Measurements from ENCODE around the gene S1PR4.
A peak's percentile ranks its signal among the peaks of the same experiment; 100 is the strongest.
"Not testable (repeated sequence)": the region's sequence is repeated elsewhere in the genome, so short reads cannot be mapped to it uniquely, and the experiment has no call there.

Gene S1PR4

GRCh38 chr19:3183721-3184641 is 5.4 kb downstream of the S1PR4 start:
- no peak for FAIRE-seq

DNA sequence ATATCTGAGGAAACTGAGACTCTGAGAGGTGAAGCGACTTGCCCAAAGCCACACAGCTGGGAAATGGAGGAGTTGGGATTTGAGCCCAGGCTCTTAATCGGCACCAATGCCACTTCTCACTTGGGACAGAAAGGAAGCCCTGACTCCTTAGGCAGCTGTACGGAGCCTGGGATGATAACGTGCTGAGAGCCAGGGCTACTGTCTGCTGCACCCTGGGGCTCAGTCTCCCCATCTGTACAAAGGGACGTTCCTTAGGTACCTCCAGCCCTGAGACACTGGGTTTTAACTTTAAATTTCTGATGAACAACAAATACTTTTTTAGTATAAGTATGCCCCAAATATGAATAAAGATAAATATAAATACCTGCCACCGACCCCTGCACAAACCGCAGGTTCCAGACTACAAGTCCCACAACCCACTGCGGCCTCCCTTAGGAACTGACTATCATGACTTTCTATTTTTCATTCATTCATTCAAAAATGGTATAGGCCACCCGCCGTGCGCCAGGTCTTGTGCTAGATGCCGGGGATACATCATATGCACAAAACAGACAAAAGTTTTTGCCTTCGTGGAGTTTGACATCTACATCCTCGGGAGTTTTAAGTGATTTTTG is 6.4 kb downstream of the S1PR4 start:
- FAIRE-seq = peak; percentile 49

GRCh38 chr19:3185461-3186159 is 7.0 kb downstream of the S1PR4 start, which contains the start of gene NCLN:
TSS of gene NCLN (plus strand) at chr19:3185930. CDS start at chr19:3186031, 101 bp downstream.
- FAIRE-seq = peak; percentile 90

DNA sequence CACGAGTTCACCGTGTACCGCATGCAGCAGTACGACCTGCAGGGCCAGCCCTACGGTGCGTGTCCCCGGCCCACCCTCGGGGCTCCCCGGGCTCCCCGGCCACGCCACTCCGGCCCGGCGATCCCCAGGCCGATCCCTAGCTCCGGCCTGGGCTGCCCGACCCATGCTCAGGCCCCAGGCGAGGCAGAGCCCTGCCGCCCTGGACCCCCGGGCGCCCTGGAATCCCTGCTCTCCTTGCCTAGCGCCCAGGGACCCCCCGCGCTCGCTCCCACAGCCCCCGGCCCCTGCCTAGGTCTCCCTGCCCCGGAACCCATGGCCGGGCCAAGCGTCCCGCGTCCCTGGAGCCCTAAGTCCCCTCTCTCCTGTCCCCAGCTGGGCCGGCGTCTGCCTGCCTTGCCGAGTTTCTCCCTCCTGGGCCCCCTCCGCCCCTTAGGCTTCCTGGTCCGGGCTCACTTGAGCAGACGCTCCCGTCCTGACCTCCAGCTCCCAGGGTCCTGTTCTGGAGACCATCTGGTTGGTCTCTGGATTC is 7.7 kb downstream of the S1PR4 start:
- no peak for FAIRE-seq

GRCh38 chr19:3186891-3187661 is 8.5 kb downstream of the S1PR4 start:
- no peak for FAIRE-seq

DNA sequence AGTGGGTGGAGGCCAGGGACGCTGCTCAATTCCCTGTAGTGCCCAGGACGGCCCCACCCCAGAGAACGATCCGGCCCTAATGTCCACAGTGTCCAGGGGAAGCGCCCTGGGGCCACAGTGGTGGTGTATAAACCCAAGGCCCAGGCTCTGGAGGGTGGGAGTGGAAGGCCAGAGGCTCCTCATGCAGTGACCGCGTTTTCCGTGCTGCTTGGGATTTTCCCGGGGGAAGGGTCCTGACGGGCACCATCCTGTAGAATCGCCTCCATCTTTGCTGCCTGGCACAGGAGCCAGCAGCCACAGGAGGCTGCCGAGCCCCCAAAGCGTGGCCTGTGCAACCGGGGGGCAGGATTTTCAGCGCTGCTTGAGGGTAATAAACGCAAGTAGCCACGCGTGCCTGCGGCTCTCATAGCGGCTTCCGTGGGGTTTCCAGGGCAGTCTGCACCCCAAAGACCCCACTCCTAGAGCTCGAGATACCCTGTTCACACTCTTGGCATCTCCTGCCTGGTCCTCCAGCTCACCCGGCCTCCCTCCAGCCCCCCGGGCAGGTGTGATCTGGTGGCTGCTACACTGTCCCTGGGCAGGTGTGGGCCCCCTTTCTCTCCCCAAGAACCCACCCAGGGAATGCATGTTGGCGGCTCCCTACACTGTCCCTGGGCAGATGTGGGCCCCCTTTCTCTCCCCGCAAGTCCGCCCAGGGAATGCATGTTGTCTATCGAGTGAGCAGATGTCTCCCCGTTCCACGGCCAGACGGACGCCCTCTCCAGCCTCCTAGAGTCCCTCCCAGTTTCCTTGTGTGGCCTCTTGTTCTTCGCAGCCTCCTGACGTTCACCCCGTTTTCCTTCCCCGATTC is 9.3 kb downstream of the S1PR4 start:
- FAIRE-seq = no peak

GRCh38 chr19:3188627-3189596 is 10.3 kb downstream of the S1PR4 start:
- FAIRE-seq = no peak

DNA sequence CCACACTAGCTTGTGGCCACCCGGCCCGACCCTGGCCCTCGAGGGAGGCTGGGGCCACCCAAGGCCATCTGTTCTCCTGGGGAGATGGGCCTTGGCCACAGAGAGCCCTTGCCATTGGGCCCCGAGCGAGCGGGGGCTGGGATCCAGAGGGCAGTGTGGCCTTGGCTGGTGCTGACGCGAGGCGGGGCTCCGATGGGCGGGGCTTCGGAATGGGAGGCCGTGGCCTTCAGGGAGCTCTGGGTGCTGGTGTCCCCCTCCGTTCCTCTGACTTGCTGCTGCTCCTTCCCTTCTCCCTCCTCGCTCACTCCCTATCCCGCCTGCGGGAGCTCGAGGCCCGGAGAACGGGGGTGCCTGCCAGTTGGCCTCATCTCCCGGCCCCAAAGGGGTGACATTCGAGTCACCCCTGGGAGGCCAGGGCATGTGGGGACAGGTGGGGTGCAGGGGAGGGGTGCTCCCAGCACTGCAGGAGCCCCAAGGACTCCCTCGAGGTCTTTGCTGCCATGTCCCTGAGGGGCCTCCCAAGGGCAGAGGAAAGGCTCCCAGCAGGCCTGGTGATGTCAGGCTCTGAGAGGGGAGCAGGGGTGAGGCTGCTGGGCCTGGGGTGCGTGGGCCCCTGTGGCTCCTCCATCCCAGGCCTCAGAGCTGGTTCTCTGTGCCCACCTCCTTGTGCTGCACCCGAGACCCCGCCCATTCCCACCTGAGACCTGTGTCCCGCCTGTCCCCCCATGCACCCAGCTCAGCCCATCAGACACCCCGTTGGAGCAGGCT is 11.3 kb downstream of the S1PR4 start:
- FAIRE-seq = no peak

GRCh38 chr19:3190470-3190770 is 11.9 kb downstream of the S1PR4 start:
- no peak for FAIRE-seq

- FAIRE-seq = no peak
Measured at GRCh38 chr19:3190921-3191805, 12.6 kb downstream of the S1PR4 start.

GRCh38 chr19:3191806-3192104 is 13.2 kb downstream of the S1PR4 start:
- not testable (repeated sequence) for FAIRE-seq

GRCh38 chr19:3192228-3192635 is 13.7 kb downstream of the S1PR4 start:
- no peak for FAIRE-seq

- no peak for FAIRE-seq
Measured at GRCh38 chr19:3192684-3193083, 14.1 kb downstream of the S1PR4 start.

DNA sequence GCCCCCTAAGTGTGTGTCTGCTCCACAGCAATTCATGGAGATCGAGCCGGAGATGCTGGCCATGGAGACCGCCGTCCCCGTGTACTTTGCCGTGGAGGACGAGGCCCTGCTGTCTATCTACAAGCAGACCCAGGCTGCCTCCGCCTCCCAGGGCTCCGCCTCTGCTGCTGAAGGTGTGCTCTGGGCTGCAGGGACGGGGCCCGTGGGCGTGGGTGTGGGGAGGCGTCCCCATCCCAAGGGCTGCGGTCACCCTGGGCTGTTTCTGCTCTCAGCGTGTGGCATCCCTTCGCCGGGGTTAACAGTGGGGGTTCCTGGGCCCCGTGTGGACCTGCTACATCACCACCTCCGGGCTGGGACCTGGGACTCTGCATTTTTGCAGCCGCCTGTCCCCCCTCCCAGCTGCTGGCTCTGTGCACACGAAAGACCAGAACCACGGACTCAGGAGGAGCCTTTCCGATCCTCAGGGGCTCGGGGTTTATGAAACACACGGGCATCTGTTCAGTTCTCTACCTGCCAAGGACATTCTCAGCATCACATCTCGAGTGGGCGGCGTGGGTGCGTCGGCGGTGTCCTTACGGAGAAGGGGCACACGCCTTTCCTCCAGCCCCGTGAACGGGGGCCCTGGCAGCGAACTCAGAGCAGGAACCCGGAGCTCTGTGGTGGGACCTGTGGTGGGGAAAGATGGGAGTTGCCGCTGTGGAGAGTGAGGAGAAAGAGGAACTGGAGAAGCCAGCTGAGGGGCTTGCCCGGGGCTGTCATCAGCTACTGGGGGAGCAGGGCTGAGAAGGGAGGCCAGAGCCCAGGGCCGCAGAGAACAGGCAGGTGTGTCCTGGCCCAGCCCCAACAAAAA is 14.9 kb downstream of the S1PR4 start:
- FAIRE-seq = no peak

DNA sequence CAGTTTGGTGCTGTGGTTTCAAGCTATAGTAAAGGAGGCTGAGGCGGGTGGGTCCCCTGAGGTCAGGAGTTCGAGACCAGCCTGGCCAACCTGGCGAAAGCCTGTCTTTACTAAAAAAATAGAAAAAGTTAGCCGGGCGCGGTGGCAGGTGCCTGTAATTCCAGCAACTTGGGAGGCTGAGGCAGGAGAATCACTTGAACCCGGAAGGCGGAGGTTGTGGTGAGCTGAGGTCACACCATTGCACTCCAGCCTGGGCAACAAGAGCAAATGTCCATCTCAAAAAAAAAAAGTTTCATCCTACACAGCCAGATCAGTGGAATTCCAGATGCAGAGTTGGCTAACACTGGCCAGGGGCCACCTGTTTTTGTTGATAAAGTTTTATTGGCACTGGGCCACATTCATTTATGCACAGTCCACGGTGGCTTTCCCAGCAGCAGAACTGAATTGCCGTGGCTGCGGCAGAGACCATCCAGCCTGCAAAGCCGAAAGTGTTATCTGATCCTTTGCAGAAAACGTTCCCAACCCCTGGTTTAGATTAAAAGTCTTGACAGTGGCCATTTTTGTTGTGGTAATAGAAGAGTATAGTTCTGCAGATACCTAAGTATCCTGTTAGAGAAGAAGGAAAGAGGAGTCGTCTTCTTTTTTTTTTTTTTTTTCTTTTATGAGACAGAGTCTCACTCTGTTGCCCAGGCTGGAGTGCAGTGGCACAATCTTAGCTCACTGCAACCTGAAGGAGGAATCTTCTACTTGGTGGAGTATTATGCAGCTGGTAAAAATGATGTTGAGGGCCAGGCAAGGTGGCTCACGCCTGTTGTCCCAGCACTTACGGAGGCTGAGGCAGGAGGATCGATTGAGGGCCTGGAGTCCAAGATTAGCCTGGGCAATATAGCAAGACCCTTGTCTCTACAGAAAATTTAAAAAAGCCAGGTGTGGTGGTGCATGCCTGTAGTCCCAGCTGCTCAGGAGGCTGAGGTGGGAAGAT is 15.8 kb downstream of the S1PR4 start:
- no peak for FAIRE-seq
